ENCODE measurements around the gene MYNN.

The MYNN gene

DNA sequence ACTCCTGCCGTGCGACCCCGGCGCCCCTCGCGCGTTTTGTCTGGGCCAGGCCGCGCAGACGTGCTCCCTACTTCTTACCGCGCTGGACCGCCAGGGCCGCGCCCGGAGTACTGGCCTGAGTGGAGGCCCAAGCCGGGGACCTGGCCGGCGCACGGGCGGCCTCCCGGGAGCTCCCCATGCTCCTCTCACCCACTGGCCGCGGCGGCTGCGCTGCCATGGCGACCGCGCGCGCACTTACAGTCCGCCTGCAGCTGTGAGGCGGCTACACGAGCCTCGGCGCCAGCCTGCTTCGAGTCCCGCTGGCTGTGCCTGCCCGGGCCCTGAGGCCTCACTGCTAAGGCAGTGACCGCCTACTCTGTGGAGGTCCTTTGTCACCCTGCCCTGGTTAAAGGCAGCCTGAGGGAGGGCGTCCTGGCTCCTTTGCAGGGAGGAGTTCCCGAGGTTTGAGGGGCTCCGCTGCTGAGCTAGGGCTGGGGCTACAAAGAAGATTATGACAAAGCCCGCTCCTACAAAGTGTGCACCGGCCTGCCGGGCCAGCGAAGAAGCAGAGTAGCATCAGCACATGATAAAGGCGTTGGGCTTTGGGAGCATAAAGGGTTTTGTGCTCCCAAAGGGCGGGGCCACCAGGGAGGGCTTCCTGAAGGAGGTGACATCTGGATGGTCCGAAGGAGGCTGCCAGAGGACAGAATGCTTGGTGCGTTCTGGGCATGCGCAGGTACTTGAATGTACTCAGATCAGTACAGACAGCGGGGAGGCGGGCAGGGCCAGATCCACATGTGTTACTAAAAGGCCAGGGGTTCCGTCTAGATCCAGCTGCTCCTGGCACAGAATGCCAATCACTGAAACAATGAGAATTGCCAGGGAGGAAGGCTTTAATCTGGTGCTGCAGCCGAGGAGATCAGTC is 39.4 kb downstream of the MYNN start, which contains the start of the genes LRRC34 and LRRIQ4:
TSS of gene LRRC34 (minus strand) at position 573 of the 904 bp plus-strand sequence. CDS start at position 217, 356 bp downstream.
TSS of gene LRRIQ4 (plus strand) at position 539 of the 904 bp plus-strand sequence. CDS start 9,052 bp downstream, outside the sequence.
- Histone ChIP-seq H3K9me2 (replicated peaks; ENCODE audit: insufficient read depth, low read length) (no peaks in the 10 kb centered on the region), H3K27me3 (ENCODE audit: low read length) (no peaks in the 10 kb centered on the region), H3K36me3 (ENCODE audit: low read length) (no peaks in the 10 kb centered on the region), H3K4me3 (ENCODE audit: insufficient read depth, low read length, poor library complexity, severe bottlenecking) (peak within 1 kb of the TSS; percentile 36), H3K9ac (ENCODE audit: low read length) (peak within 1 kb of the TSS; percentile 39), H3K27ac (ENCODE audit: low read depth, low read length) (no peak within 1 kb of the TSS), H2AFZ (ENCODE audit: low read depth, low read length, severe bottlenecking) (peak within 1 kb of the TSS; percentile 78), H3F3A (ENCODE audit: insufficient read depth) (peaks cover 9% of the 10 kb centered on the region; the same call in 1 of the 2 replicates), H3K9me3 (ENCODE audit: insufficient read depth, low read length) (no peaks in the 10 kb centered on the region), H4K20me1 (ENCODE audit: low read depth, low read length) (no peaks in the 10 kb centered on the region), H3K79me2 (ENCODE audit: insufficient read depth, low read length) (no peaks in the 10 kb centered on the region), H3K4me2 (ENCODE audit: low read depth, low read length, poor library complexity, severe bottlenecking) (peak within 1 kb of the TSS; percentile 62)
- TF ChIP-seq, protein P1, sequence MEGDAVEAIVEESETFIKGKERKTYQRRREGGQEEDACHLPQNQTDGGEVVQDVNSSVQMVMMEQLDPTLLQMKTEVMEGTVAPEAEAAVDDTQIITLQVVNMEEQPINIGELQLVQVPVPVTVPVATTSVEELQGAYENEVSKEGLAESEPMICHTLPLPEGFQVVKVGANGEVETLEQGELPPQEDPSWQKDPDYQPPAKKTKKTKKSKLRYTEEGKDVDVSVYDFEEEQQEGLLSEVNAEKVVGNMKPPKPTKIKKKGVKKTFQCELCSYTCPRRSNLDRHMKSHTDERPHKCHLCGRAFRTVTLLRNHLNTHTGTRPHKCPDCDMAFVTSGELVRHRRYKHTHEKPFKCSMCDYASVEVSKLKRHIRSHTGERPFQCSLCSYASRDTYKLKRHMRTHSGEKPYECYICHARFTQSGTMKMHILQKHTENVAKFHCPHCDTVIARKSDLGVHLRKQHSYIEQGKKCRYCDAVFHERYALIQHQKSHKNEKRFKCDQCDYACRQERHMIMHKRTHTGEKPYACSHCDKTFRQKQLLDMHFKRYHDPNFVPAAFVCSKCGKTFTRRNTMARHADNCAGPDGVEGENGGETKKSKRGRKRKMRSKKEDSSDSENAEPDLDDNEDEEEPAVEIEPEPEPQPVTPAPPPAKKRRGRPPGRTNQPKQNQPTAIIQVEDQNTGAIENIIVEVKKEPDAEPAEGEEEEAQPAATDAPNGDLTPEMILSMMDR (IDR thresholded peaks at IDR 0.05; ENCODE audit: insufficient read depth, low read length, poor library complexity, severe bottlenecking) = no peak
- TF ChIP-seq EZH2phosphoT487 (conservative IDR thresholded peaks at IDR 0.05; ENCODE audit: low read length) = no peak

DNA sequence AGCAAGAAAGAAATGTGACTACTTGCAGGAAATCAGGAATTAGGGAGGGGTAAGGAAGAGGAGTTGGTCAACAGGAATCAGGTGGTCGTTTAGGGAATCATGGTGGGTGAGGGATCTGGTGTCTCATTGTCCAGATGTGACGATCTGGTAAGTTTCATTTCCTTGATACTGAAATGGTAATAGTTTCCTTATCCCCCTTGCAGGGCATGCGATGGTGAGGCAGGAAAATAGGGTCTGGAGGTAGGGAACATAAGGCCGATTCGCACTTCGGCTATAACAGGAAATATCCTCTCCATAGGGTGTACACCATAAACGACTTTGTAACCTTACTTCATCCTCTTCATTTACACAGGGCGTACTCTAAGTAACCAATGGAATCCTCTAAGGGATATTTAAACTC is 40.1 kb downstream of the MYNN start:
- Histone ChIP-seq H3K9me2 (replicated peaks; ENCODE audit: insufficient read depth, low read length) (no peaks in the 10 kb centered on the region), H3K9ac (ENCODE audit: low read length) (peak overlapping the region; percentile 39), H3K27me3 (ENCODE audit: low read length) (no peaks in the 10 kb centered on the region), H3K27ac (ENCODE audit: low read depth, low read length) (no peak overlapping the region), H3K36me3 (ENCODE audit: low read length) (no peaks in the 10 kb centered on the region), H3K9me3 (ENCODE audit: insufficient read depth, low read length) (no peaks in the 10 kb centered on the region), H3K4me2 (ENCODE audit: low read depth, low read length, poor library complexity, severe bottlenecking) (peak overlapping the region; percentile 62), H4K20me1 (ENCODE audit: low read depth, low read length) (no peaks in the 10 kb centered on the region), H2AFZ (ENCODE audit: low read depth, low read length, severe bottlenecking) (peak overlapping the region; percentile 78), H3K4me3 (ENCODE audit: insufficient read depth, low read length, poor library complexity, severe bottlenecking) (peak overlapping the region; percentile 36), H3F3A (ENCODE audit: insufficient read depth) (peaks cover 9% of the 10 kb centered on the region; the same call in 1 of the 2 replicates), H3K79me2 (ENCODE audit: insufficient read depth, low read length) (no peaks in the 10 kb centered on the region)
- TF ChIP-seq, protein P1 (IDR thresholded peaks at IDR 0.05; ENCODE audit: insufficient read depth, low read length, poor library complexity, severe bottlenecking) = no peak
- TF ChIP-seq EZH2phosphoT487 (conservative IDR thresholded peaks at IDR 0.05; ENCODE audit: low read length) = no peak

DNA sequence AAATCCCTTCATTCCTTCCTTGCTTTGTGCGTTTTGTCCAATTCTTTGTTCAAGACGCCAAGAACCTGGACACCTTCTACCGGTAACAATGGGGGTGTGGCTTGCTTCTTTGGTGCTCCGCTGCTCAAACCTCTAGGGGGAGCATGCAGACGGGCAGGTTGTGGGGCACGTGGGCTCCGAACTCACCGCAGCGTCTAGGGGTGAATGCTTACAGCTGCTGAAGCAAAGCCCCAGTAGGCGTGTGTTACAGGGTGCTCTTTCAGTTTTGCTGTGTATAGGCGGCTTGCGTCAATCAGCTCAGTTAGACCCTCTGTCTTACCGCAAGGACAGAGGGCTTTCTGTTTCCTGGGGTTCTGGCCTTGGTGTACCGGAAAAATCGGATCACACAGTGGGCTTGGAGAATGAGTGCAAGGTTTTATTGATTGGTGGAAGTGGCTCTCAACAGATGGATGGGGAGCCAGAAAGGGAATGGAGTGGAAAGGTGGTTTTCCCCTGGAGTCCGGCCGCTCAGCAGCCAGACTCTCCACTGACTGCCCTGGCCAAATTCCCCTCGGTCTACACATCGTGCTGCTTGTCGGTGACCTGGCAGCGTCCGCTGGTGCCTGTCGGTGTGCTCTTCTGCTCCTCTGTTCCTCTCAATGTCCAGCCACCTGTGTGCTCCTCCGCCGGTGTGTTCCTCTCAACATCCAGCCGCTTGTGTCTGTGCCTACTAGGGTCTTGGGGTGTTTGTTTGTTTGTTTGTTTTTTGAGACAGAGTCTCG is 40.7 kb downstream of the MYNN start:
- H2AFZ ChIP-seq (ENCODE audit: low read depth, low read length, severe bottlenecking) = peak overlapping the region; percentile 78
- H3K79me2 ChIP-seq (ENCODE audit: insufficient read depth, low read length) = no peaks in the 10 kb centered on the region
- H3K4me3 ChIP-seq (ENCODE audit: insufficient read depth, low read length, poor library complexity, severe bottlenecking) = peak overlapping the region; percentile 37
- no peaks in the 10 kb centered on the region for H4K20me1 ChIP-seq (ENCODE audit: low read depth, low read length)
- H3K9me3 ChIP-seq (ENCODE audit: insufficient read depth, low read length) = no peaks in the 10 kb centered on the region
- H3K27ac ChIP-seq (ENCODE audit: low read depth, low read length) = no peak overlapping the region
- peak overlapping the region; percentile 39; the same call in 1 of the 2 replicates for H3K9ac ChIP-seq (ENCODE audit: low read length)
- TF ChIP-seq EZH2phosphoT487 (conservative IDR thresholded peaks at IDR 0.05; ENCODE audit: low read length) = no peak
- TF ChIP-seq, protein P1 (IDR thresholded peaks at IDR 0.05; ENCODE audit: insufficient read depth, low read length, poor library complexity, severe bottlenecking) = peak; percentile 75
- 0 out of 2 replicates have a peak, but pooled peaks cover 9% of the 10 kb centered on the region for H3F3A ChIP-seq (ENCODE audit: insufficient read depth)
- no peaks in the 10 kb centered on the region for H3K9me2 ChIP-seq (replicated peaks; ENCODE audit: insufficient read depth, low read length)
- H3K27me3 ChIP-seq (ENCODE audit: low read length) = no peaks in the 10 kb centered on the region
- no peaks in the 10 kb centered on the region for H3K36me3 ChIP-seq (ENCODE audit: low read length)
- peak overlapping the region; percentile 62 for H3K4me2 ChIP-seq (ENCODE audit: low read depth, low read length, poor library complexity, severe bottlenecking)

Measured in SU-DHL-6 (cell line).